Amygdala (tissue), 56 donors: ENCODE data around the gene MEI1.
"Not testable (repeated sequence)": the region's sequence is repeated elsewhere in the genome, so short reads cannot be mapped to it uniquely, and the experiment has no call there.

Experiments used
- DNase-seq, 56 donors: peaks; one replicate each; lab custom pipeline; 2025; lab: John Stamatoyannopoulos, UW

Gene MEI1

GRCh38 chr22:41732096-41732772, 32.9 kb downstream of the MEI1 start:
- peak in 1 of 56 donors; percentile 5 for DNase-seq

GRCh38 chr22:41733241-41733640, 33.9 kb downstream of the MEI1 start:
- not testable (repeated sequence) for DNase-seq

GRCh38 chr22:41739576-41739975, 40.3 kb downstream of the MEI1 start:
- DNase-seq, result no peak

- no peak for DNase-seq
These were observed 43.6 kb downstream of the MEI1 start for GRCh38 chr22:41742918-41743317.

- DNase-seq, result no peak
These were observed 46.7 kb downstream of the MEI1 start for GRCh38 chr22:41745968-41746367.

- DNase-seq, result peak in 50 of 56 donors; percentile 1 to 77 (median 38)
These were observed 47.5 kb downstream of the MEI1 start for GRCh38 chr22:41746567-41747400.

GRCh38 chr22:41752011-41752970, 53.0 kb downstream of the MEI1 start:
- no peak for DNase-seq

GRCh38 chr22:41753984-41754383, 54.7 kb downstream of the MEI1 start:
- no peak for DNase-seq

GRCh38 chr22:41757502-41757901, 58.2 kb downstream of the MEI1 start:
- no peak for DNase-seq

GRCh38 chr22:41758231-41758630, 58.9 kb downstream of the MEI1 start:
- DNase-seq, result no peak

- peak in 6 of 56 donors; percentile 3 to 34 (median 14) for DNase-seq
These were observed 63.9 kb downstream of the MEI1 start for GRCh38 chr22:41762980-41763779.

- no peak for DNase-seq
These were observed 67.2 kb downstream of the MEI1 start for GRCh38 chr22:41766476-41766875.

GRCh38 chr22:41768430-41768829, 69.1 kb downstream of the MEI1 start:
- no peak for DNase-seq

- no peak for DNase-seq
These were observed 71.6 kb downstream of the MEI1 start for GRCh38 chr22:41770715-41771468.

- no peak for DNase-seq
These were observed 72.9 kb downstream of the MEI1 start for GRCh38 chr22:41772198-41772597.

- DNase-seq, result no peak
These were observed 73.3 kb downstream of the MEI1 start for GRCh38 chr22:41772645-41773044.

GRCh38 chr22:41775338-41775737, 76.0 kb downstream of the MEI1 start:
- no peak for DNase-seq

- DNase-seq, result no peak
These were observed 76.7 kb downstream of the MEI1 start for GRCh38 chr22:41775976-41776375.

- peak in 5 of 56 donors; percentile 3 to 54 (median 6) for DNase-seq
These were observed 77.1 kb downstream of the MEI1 start for GRCh38 chr22:41776381-41776780.
